Activated gamma-delta T cell treated with anti-CD3 and anti-CD28 coated beads, Interleukin-2, amount 50 U/mL, for 16 hours (primary cell): ENCODE measurements around the gene ADAMTS13.
A peak's percentile ranks its signal among the peaks of the same experiment; 100 is the strongest.

Experiments
- DNase-seq: peaks from one replicate; pipeline ENCODE4 v3.0.0-alpha.2; 2020; ENCODE audit warnings: low read depth

Gene ADAMTS13

GRCh38 chr9:133472277-133472645 lies 50.1 kb downstream of the ADAMTS13 start:
- no peak for DNase-seq

DNA sequence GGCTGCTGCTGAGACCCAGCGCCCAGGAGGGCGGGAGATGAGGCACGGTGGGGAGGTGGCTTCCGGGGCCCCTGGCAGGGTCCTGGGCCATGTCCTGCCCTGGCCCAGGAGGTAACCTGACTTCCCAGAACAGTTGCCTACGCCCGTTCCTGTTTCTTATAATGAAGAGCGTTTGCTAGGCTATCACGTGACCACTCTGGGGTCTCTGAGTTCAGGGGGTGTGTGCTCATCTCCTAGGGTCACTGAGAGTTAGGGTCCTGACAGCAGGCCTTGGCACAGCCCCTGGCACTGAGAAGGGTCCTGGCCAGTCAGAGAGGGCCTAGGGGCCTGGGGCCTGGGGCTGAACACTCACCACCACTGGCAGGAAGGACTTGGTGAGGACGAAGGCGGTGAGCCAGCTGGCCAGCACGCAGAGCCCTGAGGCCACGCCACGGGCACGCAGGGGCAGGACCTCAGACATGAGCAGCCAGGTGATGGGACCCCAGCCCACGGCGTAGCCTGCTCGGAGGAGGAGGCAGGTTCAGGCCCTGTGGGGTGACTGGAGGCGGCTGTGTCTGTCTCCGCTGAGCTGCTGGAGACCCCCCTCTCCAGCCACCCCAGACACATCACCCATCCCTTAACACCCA lies 50.7 kb downstream of the ADAMTS13 start:
- DNase-seq = no peak

- DNase-seq = no peak
Observed at GRCh38 chr9:133473743-133474142, 51.6 kb downstream of the ADAMTS13 start.

DNA sequence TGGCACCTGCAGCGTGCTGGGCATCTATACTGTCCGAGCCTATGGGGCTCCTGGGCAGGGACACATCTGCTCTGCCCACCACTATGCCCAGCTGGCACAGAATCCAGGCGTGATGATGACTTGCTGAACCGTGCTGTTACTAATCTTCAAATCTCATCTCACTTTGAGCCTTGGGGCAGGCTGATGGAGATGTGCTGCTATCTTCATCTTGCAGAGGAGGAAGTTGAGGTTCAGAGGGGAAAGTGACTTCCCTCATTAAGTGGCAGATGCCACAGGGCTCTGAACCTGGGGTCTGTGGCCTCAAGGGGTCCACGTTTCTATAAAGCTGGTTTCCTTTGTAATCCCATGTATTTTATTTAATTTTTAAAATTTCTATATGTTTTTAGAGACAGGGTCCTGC lies 52.0 kb downstream of the ADAMTS13 start:
- no peak for DNase-seq

DNA sequence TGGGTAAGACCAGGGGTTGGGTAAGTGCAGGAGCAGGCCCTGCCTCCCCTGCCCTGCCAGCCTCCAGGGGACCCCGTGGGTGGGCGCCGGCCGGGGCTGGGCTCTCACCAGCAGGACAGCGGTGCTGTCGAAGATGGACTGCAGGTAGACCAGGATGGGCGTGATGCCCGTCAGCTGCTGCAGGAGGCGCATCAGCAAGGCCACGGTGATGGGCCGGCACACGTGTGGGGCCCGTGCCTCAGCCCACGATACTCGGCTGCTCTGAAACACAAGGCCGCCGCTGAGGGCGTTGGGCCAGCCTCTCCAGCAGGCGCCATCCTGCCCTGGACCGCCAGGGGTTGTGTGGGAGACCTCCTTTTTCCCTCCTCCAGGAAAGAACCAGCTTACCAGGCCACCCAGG lies 52.7 kb downstream of the ADAMTS13 start:
- no peak for DNase-seq

DNA sequence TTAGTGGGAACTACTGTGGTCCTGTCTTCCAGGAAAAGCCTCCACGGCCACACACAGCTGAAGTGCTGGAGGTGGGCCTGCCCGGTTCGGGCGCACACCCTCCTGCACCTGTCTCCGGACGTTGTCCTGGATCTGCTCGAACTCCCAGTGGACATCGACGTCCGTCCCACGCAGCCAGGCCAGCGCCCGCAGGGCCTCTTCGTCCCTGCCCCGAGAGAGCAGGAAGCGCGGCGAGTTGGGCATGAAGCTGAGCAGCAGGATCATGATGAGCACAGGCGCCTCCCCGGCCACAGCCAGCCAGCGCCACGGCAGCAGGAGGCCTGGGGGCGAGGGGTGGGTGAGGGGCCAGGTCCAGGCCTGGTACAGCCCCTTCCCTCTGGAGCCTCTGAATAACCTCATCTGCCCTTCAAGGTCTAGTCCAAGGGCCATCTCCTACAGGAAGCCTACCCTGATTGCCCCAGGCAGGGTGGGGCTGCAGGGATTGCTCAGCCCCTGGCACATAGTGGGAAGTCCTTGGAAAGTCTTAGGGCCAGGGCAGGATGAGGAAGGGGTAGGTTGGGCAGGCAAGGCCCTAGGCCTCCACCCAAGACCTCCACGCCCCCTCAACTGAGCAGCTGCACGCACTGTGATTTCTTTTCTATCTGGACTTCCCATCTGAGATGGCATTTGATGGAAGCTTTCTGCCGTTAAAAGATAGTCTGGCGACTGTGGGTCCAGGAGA lies 53.3 kb downstream of the ADAMTS13 start:
- no peak for DNase-seq

- DNase-seq = no peak
Observed at GRCh38 chr9:133476036-133476931, 54.1 kb downstream of the ADAMTS13 start.

- no peak for DNase-seq
Observed at GRCh38 chr9:133476941-133477340, 54.8 kb downstream of the ADAMTS13 start.

DNA sequence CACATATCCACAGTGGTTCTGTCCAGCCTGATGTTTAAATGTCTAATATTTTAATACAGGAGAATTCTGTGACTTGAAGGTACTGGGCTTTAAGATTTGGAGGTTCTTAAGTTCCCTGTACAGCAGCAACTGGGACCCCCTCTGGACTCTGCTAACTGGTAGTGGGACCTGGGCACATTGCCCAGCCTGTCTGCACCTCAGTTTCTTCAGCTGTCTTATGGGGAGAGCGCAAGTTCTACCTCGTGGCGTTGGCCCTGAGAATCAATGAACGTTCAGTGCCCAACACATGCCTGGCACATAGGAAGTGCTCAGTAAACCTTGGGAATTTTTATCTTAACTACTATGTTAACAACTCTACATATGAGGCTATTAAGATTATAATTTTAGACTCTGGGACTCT lies 55.3 kb downstream of the ADAMTS13 start:
- no peak for DNase-seq

GRCh38 chr9:133477992-133478850 lies 56.1 kb downstream of the ADAMTS13 start:
- no peak for DNase-seq

GRCh38 chr9:133478851-133479711 lies 56.9 kb downstream of the ADAMTS13 start, which contains the start of gene SLC2A6:
TSS of gene SLC2A6 (minus strand) at chr9:133479099. CDS start at chr9:133479059, 40 bp downstream.
- DNase-seq = peak; percentile 74

- no peak for DNase-seq
Observed at GRCh38 chr9:133483611-133484010, 61.4 kb downstream of the ADAMTS13 start.

DNA sequence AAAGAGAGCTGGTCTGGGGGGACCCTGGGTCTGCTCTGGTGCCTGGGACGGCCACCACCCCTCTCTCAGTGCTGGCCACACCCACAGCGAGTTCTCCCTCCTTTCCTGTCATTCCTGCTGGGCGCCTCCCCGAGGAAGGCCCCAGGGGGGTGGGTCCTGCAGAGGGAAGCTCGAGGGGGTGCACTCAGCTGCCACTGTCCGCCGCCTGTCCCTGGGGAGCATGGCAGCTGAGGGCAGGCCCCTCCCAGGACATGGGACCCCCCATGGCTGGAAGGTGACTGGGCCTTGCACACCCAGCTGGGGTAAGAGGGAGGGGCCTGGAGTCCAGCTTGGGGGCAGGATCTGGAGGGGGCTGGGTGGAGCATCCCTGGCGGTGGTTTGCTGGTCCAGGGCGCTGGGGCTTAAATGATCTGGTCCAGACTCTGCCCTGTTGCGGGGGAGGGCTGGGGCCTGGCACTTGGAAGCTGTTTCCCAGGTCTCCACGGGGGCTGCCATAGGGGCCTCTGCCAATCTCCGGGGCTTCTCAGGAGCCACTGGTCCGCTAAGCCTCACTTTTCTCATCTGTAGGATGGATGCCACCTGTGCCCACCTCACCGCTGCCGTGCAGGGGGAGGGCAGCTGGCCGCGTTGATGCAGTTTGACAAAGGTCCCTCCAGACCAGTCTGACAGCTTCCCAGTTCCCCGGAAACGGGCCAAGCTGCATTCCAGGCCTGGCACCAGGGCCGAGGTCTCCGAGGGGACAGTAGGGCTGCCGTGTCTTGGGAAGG lies 62.7 kb downstream of the ADAMTS13 start:
- no peak for DNase-seq

- DNase-seq = no peak
Observed at GRCh38 chr9:133485531-133486260, 63.5 kb downstream of the ADAMTS13 start.

- DNase-seq = no peak
Observed at GRCh38 chr9:133487331-133487725, 65.2 kb downstream of the ADAMTS13 start.

DNA sequence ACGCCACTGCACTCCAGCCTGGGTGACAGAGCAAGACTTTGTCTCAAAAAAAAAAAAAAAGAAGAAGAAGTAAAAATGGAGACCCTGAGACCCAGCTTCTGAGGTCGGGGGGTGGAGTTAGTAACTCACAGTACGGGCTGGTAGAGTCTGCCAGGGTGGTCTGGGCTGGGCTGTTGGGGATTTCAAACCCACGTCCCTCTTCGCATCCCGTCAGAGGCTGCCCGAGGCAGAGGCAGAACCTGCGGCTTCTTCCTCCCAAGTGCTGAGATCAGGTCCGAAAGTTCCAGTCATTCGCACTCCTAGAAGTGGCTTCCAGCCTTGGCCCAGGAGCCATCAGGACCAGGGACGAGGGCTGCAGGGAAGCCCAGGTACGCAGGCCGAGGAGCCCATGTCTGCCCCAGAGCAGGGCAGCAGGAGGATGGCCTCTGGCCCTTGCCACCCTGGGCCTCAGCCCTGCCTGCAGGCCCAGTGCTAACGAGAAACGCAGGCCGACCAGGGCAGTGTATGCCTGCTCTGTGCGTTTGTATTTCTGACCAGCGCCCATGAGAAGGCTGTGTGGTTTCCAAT lies 66.6 kb downstream of the ADAMTS13 start:
- no peak for DNase-seq

- no peak for DNase-seq
Observed at GRCh38 chr9:133489253-133490190, 67.4 kb downstream of the ADAMTS13 start.

- no peak for DNase-seq
Observed at GRCh38 chr9:133490201-133490681, 68.1 kb downstream of the ADAMTS13 start.
